Stimulated activated CD8-positive, alpha-beta memory T cell treated with anti-CD3 and anti-CD28 coated beads, Interleukin-15, amount 100 ng/mL, for 1 hour (primary cell): Measurements from ENCODE around the gene STAG1.
"Not testable (repeated sequence)": the region's sequence is repeated elsewhere in the genome, so short reads cannot be mapped to it uniquely, and the experiment has no call there.

Experiments
- DNase-seq: peaks from one replicate; pipeline ENCODE4 v3.0.0-alpha.2; 2020; ENCODE audit warnings: low read depth

STAG1 gene

DNA sequence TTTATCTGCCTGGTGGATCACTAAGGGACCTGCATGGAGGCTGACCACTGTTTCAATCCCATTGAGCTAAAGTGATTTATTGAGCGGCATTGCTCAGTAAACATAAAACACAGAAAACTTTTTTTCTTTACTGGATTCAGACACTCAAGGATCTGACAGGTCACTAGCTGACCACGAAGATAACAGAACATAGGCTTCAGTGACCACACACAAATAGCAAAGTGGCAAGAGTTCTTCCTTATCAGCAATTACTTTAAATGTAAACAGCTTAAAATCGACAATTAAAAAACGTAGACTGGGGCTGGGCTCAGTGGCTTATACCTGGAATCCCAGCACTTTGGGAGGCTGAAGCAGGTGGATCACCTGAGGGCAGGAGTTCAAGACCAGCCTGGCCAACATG, 48.7 kb downstream of the STAG1 start:
- DNase-seq = no peak

DNA sequence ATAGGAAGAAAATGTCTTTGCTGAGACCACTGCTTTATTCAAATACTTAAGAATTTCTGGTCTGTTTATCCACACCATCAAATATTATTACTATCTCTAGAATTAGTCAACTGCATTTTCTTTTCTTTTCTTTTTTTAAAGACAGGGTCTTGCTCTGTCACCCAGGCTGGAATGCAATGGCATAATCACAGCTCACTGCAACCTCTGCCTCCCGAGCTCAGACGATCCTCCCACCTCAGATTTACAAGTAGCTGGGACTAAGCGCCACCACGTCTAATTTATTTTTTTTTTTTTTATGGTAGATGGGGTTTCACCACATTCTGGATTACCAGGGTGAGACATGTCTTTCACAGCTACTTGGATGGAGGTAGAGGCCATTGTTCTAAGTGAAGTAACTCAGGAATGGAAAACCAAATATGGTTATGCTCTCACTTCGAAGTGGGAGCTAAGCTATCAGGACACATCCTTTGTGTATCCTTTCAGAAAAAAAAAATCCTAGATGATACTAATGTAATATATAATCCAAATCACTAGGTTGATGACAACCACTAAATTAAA, 52.8 kb downstream of the STAG1 start:
- no peak for DNase-seq

DNA sequence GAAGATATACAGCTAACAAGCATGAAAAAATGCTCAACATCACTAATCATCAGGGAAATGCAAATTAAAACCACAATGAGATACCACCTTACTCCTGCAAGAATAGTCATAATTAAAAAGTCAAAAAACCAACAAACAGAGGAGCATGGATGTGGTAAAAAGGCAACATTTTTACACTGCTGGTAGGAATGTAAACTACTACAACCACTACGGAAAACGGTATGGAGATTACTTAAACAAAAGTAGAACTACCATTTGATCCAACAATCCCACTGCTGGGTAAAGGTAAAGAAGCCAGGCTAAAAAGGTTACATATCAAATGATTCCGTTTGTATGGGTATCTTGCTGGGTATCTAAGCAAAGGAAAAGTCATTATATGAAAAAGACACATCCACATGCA, 53.8 kb downstream of the STAG1 start:
- no peak for DNase-seq

DNA sequence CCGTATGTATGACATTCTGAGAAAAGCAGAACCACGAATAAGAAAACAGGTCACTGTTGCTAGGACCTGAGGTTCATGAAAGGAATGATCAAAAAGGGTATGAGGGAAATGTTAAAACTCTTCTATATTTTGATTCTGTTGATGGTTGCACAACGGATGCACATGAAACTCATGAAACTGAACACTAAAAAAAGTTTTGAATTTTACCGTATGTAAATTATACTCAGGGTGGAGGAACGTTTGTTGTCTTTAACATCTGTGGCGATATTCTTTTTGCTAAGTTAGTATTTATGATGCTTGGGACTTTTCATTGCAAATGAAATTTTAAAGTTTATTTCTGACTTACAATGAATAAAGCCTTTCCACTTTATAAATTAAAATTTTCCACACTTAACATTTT, 55.4 kb downstream of the STAG1 start:
- DNase-seq = no peak

DNA sequence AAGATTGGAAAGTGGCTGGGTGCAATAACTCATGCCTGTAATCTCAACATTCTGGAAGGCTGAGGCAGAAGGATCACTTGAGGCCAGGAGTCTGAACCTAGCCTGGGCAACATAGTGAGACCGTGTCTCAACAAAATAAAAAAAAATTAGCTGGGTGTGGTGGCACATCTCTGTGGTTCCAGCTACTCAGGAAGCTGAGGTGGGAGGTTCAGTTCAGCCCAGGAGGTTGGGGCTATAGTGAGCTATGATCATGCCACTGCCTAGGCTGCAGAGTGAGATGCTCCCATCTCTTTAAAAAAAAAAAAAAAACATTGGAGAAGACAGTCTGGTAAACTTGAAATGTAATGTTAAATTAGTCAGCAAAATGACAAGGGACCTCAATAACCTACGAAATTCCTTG, 57.9 kb downstream of the STAG1 start:
- DNase-seq = no peak

DNA sequence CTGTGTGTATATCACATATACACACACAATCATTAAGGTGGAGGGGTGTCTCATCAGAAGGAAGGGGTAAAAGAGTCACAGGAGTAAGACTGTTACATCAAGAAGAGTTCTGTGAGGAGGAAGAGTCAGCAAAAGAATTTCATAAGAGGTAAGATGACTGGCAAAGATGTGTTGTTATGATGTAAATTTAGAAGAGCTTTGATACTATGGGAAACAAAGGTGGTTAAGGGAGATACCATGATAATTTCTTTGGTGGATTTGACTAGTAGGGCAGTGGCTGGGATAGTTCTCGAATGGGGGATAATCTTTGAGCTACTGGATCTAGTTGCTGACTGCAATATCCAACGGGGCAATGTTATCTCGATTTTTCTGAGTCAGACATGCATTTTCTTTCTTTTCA, 61.6 kb downstream of the STAG1 start:
- no peak for DNase-seq

DNA sequence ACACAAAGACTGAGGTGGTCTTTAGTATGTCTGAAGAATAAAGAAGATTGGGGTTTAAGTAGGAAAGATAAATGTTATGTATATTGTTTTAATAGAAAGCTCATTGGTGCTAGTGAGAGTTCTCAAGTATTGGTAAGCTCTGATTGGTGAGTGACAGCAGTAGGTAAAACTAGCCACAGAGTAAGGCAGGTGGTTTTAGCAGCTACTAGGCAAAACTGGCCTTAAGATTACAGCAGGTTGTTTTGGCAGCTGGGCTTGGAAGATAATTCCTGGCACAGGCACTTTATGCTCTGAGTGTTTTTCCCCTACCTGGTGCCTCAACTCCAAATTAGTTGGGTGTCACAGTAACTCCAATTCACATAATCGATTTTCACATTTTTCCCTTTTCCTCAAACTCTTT, 66.3 kb downstream of the STAG1 start:
- no peak for DNase-seq

DNA sequence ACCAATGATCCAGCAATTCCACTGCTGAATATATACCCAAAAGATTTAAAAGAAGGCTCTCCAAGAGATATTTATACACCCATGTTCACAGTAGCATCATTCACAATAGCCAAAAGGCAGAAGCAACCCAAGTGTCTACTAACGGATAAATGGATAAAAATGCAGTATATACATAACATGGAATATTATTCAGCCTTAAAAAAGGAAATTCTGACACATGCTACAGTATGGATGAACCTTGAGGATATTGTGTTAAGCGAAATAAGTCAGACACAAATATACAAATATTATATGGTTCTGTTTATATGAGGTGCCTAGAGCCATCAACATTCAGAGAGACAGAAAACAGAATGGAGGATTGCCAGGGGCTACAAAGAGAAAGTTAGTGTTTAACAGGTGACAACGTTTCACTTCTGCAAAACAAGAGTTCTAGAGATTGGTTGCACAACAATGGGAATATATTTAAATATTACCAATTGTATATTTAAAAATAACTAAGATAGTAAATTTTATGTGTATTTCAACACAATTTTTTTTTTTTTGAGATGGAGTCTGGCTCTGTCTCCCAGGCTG, 69.4 kb downstream of the STAG1 start:
- no peak for DNase-seq

DNA sequence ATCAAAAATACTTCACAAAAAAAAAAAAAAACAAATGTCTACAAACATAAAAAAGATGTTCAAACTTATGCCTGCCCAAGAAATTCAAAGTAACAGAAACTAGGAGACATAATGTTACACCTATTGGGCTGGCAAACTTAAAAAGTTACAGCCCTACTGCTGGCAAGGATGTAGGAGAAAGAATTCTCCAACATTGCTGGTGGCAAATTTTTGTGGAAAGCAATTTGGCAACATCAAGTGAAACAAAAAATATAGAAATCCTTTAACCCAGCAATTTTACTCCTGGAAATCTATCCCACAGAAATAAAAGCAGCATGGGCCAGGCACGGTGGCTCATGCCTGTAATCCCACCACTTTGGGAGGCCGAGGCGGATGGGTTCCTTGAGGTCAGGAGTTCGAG, 73.2 kb downstream of the STAG1 start:
- DNase-seq = no peak

DNA sequence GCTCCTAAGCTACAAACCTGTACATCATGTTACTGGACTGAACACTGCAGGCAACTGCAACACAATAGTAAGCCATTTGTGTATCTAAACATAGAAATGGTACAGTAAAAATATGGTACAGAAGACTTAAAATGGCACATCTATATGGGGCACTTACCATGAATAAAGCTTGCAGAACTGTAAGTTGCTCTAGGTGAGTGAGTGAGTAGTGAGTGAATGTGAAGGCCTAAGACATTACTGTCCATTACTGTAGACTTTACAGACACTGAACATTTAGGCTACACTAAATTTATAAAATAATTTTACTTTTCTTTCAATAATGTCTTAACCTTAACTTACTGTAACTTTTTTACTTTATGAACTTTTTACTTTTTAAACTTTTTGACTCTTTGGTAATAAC, 76.2 kb downstream of the STAG1 start:
- DNase-seq = no peak

DNA sequence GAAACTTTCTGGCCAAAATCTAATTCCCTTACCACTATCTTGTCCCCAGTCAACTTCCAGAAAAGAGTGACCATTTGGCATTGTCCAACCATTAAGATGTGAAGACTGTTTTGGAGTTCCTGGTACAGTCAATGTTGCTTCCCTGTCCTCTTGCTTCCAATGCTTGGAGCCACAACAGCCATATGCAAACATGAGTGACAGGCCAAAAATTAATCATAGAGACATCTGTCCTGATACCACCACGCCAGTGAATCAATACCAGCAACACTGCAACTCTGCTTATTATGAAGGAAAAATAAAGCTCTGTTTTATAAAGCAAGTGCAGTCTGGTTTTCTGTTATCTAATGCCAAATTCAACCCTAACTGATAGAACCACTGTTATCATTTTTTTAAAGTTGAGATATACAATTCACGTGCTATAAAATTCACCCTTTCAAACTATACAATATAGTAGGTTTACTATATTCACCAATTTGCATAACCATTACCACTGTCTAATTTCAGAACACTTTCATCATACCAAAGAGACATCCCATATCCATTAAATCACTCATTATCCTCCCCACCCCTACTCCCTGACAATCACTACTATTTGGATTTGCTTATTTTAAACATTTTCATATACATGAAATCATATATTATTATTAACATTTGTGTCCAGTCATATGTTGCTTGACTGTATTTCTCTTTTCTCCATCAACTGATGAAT, 76.9 kb downstream of the STAG1 start:
- DNase-seq = no peak

DNA sequence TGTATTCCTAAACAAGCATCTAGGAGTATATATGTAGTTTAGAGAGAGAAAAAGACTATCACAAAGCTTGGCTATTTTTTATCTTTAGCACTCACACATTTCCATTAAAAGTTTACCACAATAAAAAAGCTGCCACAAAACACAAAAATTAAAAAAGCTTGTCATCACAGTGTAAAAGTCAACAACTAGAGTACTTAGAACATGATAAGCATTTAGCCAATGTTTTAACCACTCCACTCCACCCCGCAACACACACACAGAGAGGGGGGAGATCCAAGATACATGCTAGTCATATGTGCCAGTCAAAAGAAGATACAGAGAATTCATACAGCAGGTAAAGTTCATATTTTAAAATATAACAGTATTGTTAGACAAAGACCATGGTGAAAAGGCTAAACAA, 79.7 kb downstream of the STAG1 start:
- no peak for DNase-seq

DNA sequence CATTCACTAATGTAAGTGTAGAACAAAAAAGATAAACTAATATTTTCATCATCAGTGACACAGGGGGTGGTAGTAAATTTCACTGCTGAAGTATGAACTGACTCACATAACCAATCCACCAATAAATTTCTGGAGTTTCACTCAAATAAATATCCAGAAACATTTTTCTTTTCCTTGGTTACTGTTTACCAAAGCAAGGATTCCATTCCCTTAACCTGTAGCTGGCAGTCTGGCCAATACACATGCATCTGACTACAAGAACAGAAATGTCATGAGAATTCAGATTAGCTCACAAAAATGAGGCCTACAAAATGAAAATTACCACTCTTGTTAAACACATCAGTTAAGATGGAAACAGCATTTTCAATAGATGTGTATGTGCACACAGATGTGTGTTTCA, 80.3 kb downstream of the STAG1 start:
- DNase-seq = no peak

DNA sequence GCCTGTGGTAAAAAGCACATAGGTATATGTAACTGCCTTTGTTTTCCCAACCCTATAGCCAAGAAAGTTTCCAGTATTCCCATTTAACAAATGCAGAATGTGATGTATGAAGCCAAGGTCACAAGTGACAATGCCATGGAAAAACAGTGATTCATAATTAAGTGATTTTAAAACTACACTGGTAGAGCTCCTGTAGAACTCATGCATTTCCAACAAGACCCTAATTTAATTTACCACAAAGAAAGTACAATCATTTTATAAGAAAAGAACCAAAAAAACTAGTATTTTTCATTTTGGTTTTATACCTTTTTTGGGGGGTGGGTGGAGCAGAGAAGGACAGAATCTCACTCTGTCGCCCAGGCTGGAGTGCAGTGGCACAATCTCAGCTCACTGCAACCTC, 82.0 kb downstream of the STAG1 start:
- DNase-seq = no peak

DNA sequence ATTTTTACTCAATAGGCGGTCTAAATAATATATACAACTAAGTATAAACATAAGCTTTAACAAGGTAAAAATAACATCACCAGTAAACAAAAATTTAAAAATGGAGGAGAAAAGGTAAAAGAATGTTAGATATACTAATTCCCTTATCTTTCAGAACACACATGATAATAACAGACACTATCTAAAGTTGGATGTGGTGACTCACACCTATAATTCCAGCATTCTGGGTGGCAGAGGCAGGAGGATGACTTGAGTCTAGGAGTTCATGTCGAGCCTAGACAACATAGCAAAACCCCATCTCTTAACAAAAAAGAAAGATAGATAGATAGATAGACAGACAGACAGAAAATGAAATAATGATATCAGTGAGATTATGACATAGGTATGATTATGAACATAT, 85.1 kb downstream of the STAG1 start:
- DNase-seq = no peak

DNA sequence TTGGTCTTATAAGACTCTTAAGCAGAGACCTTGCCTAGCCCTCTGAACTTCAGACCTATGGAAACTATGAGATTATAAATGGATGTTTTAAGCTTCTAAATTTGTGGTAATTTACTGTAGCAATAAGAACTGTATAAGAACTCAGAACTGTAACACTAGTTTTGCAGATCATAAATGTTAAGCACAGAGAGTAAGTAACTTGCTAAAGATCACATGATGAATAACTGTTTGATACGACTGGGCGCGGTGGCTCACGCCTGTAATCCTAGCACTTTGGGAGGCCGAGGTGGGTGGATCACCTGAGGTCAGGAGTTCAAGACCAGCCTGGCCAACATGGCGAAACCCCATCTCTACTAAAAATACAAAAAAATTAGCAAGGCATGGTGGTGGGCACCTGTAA, 85.9 kb downstream of the STAG1 start:
- DNase-seq = not testable (repeated sequence)

DNA sequence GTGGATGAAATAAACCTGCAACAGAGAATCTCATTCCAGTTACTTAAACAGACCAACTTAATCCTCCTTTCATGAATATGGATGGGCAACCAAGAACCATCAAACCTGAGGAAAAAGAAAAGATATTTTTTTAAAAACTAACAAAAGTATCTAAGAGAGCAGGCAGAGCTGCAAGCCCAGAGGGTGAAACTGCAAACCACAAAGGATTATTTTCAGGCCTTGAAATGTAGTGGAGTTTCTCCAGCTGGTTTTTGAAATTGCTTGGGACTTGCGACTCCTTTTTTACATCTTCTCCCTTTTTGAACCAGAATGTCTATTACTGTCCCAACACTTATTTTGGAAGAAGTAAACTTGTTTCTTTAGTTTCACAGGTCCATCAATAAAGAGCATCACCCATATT, 87.4 kb downstream of the STAG1 start:
- DNase-seq = no peak

DNA sequence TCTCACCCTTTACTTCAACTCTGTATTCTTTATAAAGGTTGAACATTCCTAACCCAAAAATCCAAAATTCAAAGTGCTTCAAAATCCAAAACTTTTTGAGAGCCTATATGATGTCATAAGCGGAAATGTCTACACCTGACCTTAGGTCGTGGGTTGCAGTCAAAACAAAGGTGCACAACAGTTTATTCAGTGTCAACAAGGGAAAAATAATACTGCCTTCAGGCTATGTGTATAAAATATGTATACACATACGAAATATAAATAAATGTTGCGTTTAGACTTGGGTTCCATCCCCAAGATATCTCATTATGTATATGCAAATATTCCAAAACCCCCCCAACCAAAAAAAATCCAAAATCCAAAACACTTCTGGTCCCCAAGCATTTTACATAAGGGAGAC, 90.9 kb downstream of the STAG1 start:
- no peak for DNase-seq

DNA sequence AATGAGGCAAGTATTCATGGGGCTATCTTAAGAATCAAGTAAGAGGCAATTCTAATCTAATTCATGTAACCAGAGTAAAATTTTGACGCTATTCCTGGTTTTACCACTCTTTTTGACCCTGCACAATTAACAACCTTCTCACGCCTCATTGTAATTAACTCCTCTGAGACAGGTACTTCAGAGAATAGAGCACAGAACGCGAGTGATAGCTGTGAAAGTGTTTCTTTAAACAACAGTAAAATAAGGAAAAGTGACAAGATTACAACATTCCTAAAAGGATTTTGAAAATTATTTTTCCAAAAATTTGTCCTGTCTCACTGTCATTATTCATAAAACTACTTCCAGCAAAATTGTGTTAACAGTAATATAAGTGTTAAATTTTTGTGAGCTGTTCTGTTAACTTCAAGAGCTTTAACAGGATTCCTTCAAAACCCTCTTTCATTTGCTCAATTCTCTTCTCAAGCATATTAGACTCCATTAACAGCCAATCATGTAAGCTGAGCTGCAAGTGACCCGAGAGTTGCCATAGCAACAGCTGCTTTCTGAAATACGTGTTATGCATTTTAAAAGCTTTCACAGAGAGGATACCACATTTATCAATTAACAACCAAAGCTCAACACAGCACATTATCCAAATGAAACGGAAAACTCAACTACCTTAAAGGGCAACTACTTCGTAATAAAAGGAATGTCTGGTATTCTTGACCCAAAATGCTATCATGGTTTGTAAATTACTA, 93.1 kb downstream of the STAG1 start:
- no peak for DNase-seq

DNA sequence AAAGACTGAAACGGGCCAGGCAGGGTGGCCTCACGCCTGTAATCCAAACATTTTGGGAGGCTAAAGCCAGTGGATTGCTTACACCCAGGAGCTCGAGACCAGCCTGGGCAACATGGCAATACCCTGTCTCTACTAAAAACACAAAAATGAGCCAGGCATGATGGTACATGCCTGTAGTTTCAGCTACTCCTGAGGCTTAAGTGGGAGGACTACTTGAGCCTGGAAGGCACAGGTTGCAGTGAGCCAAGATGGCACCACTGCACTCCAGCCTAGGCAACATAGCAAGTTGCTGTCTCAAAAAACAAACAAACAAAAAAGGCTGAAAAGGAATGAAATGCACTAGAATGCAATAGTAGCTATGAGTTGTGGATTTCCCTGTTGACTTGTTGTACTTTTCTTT, 94.7 kb downstream of the STAG1 start:
- no peak for DNase-seq

DNA sequence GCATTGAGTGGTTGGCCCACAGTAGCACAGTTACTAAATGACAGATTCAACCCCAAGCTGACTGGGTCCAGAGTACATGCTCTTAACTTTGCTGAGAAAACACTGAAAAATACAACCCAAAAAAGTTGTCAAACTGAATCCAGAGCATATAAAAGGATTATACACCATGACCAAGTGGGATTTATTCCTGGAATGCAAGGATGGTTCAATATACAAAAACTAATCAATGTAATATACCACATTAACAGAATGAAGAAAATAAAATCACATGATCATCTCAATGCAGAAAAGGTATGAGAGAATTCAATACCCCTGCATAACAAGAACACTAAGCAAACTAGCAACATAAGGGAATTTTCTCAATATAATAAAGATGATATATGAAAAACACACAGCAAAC, 98.5 kb downstream of the STAG1 start:
- no peak for DNase-seq

DNA sequence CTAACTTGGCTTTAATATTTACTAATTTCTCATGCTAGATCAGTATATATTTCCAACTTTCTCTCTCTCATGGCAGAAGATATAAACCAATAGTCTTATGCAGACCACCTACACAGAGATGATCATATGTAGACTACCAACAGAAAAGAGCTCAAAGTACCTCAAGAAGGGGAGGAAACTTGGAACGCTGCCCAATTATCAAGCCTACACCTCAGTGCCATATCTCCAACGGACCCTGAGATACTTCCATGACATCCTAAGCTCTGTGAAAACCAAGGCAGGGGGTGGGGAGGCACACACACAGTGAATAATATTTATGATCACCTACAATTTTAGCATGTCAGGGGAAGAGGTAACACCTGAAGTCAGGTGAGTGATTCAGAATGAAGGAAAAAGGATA, 100.6 kb downstream of the STAG1 start:
- DNase-seq = no peak

DNA sequence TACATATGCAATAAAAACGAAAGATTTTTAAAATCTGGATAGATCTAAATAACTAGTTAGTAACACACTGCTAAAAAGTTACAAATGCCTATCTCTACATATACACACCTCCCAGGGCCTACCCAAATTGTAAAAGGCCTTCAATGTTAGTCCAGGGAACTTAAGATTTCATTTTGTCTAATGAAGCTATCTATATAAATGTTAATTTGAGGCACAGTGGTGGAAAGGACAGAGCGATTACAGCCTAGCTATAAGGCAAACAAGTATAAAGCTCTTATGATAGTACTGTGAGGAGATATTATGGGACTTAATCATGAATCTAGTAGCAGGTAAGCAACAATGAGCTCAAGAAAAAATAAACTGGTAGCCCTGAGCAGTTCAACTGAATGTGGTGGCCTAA, 101.7 kb downstream of the STAG1 start:
- DNase-seq = no peak
